AG10803 (cell line): ENCODE data around the gene CCDC107.

Experiments
- DNase-seq: peaks from one replicate; pipeline ENCODE4 v3.0.0; 2010; ENCODE audit warnings: low read depth
- H3K4me3 ChIP-seq: 2 replicates; pipeline ENCODE4 v1.5.1; 2011; ENCODE audit warnings: mild to moderate bottlenecking, low read length, control low read depth
- TF ChIP-seq, protein P1 (sequence below): conservative IDR thresholded peaks from 2 replicates; pipeline ENCODE4 v1.5.1; 2011; ENCODE audit warnings: mild to moderate bottlenecking, low read length, control low read depth, inconsistent platforms

The CCDC107 gene

DNA sequence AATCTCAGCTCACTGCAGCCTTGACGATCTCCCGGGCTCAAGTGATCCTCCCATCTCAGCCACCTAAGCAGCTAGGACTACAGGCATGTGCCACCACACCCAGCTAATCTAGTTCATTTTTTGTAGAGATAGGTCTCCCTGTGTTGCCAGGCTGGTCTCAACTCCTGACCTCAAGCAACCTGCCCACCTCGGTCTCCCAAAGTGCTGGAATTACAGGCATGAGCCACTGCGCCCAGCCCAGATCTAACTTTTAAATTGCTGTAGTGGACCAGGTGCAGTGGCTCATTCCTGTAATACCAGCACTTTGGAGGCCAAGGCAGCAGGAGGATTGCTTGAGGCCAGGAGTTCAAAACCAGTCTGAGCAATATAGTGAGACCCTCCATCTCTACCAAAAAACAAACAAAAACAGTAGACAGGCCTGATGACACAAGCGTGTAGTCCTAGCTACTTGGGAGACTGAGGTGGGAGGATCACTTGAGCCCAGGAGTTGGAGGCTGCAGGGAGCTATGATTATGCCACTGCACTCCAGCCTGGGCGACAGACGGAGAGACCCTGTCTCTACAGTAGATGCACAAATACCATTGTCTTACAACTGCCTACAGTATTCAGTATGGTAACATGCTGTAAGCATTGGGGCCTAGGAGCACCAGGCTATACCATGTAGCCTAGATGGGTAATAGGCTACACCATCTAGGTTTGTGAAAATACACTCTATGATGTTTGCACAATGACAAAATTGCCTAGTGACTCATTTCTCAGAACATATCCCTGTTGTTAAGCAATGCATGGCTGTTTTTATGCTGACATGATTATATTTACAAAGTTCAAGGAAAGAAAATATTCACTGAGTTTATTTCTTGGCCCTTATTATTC lies 5.9 kb upstream of the CCDC107 start:
- no peak overlapping the region for H3K4me3 ChIP-seq
- DNase-seq: peak; percentile 68
- TF ChIP-seq, protein P1, sequence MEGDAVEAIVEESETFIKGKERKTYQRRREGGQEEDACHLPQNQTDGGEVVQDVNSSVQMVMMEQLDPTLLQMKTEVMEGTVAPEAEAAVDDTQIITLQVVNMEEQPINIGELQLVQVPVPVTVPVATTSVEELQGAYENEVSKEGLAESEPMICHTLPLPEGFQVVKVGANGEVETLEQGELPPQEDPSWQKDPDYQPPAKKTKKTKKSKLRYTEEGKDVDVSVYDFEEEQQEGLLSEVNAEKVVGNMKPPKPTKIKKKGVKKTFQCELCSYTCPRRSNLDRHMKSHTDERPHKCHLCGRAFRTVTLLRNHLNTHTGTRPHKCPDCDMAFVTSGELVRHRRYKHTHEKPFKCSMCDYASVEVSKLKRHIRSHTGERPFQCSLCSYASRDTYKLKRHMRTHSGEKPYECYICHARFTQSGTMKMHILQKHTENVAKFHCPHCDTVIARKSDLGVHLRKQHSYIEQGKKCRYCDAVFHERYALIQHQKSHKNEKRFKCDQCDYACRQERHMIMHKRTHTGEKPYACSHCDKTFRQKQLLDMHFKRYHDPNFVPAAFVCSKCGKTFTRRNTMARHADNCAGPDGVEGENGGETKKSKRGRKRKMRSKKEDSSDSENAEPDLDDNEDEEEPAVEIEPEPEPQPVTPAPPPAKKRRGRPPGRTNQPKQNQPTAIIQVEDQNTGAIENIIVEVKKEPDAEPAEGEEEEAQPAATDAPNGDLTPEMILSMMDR: no peak

DNA sequence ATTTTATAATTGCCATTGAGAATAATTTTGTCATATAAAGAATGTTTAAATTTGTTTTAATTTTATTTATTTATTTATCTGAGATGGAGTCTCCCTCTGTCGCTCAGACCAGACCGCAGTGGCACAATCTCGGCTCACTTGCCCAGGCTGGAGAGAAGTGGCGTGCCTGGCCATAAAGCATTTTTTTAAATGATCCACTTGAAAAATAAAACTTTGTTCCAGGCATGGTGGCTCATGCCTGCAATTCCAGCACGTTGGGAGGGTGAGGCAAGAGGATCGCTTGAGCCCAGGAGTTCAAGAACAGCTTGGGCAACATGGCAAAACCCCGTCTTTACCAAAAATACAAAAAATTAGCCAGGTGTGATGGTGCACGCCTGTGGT lies 5.3 kb upstream of the CCDC107 start:
- DNase-seq: no peak
- H3K4me3 ChIP-seq: no peak overlapping the region
- TF ChIP-seq, protein P1: no peak

DNA sequence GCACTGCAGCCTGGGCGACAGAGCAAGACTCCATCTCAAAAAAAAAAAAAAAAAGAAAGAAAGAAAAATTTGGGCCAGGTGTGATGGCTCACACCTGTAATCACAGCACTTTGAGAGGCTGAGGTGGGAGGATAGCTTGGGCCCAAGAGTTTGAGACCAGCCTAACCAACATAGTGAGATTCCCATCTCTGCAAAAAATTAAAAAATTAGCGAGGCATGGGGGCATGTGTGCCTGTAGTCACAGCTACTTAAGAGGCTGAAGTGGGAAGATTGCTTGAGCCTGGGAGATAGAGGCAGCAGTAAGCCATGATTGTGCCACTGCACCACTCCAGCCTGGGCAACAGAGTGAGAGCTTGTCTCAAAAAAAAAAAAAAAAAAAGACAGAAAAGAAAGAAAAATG lies 4.5 kb upstream of the CCDC107 start:
- DNase-seq: no peak
- TF ChIP-seq, protein P1: no peak
- no peak overlapping the region for H3K4me3 ChIP-seq

- no peak overlapping the region for H3K4me3 ChIP-seq
- no peak for DNase-seq
- TF ChIP-seq, protein P1: no peak
Measured at GRCh38 chr9:35656348-35656747, 1.7 kb upstream of the CCDC107 start.

DNA sequence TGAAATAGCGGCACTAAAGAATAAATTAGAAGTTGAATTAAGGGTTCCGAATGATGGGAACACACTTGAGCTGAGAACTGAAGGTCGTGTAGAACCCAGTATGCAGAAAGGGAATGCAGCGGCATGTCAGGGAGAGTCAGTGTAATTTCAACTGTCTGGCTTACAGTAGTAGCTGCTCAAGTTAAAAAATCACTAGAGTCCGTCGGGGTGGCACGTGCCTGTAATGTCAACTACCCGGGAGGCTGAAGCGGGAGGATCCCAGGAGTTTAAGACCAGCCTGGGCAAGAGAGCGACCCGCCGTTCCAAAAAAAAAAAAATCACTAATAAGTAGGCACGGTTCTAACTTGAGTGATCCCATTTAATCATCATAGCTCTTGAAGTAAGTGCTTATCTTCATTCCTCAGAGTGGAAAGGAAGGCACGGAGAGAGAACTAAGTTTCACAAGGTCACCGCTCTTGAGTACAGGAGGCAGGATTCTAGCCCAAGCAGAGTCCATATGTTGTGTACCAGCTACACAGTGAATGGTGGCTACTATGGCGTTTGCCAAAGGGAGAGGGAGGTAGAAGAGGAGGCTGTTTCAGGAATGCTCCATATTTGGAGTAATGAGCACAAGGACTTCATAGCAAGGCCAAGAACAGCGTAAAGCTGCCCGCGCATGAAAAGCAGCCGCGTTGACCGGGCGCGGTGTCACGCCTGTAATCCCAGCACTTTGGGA lies 1.1 kb upstream of the CCDC107 start:
- H3K4me3 ChIP-seq: peak overlapping the region; percentile 50
- TF ChIP-seq, protein P1: no peak
- DNase-seq: peak; percentile 69

DNA sequence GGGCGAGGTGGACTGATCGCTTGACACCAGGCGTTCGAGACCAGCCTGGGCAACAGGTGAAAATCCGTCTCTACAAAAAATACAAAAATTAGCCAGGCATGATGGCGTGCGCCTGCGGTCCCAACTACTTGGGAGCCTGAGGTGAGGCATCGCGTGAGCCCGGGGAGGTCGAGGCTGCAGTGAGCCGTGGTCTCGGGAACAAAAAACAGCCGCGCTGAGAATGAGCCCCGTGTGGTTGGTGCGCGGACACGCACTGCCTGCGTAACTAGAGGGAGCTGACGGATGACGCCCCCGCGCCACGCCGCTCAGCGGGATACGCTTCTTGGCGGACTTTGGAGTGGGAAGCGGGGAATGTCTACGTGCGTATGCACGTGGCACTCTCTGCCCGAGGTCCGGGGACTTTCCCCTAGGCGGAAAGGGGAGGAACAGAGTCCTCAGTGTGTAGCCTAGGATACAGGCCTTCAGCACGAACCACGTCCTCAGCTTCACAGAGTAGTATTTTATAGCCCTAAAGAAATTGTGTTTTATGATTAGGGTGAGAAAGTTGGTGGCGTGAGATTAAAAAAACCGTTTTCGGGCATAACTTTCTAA lies 451 bp upstream of the CCDC107 start, which contains the start of gene RMRP:
Gene RMRP (minus strand): TSS at position 474 of the 591 bp plus-strand sequence.
- H3K4me3 ChIP-seq: peak within 1 kb of the TSS; percentile 91
- TF ChIP-seq, protein P1: peak; percentile 26

GRCh38 chr9:35658968-35659220 lies 802 bp downstream of the CCDC107 start:
- TF ChIP-seq, protein P1: no peak
- H3K4me3 ChIP-seq: peak overlapping the region; percentile 91
- DNase-seq: peak; percentile 71

More for the DNA sequence above, 451 bp upstream of the CCDC107 start, which contains the start of gene RMRP:
- DNase-seq: peak; percentile 100
